CD4-positive, alpha-beta T cell treated with Interferon gamma for 1 hour (primary cell): ENCODE data around the gene INPP5J.
"Not testable (repeated sequence)": the region's sequence is repeated elsewhere in the genome, so short reads cannot be mapped to it uniquely, and the experiment has no call there.

Experiments used
- DNase-seq: peaks from one replicate; pipeline ENCODE4 v3.0.0-alpha.2; 2020

INPP5J gene

DNA sequence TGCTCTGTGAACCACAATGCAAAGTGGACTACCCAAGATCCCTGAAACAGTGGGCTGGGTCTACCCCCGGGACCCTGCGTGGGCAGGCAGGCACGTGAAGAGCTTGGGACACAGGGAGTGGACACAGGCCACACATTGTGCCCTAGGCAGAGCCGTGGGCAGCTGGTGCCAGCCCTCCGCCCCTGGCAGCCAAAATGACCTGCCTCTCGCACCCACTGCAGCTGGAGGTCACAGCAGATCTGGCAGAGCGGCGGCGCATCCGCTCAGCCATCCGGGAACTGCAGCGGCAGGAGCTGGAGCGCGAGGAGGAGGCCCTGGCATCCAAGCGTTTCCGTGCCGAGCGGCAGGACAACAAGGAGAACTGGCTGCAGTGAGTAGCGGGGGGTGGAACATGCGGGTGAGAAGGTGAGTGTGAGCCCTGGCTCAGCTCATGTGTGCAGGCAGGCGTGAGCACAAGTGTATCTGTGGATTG, 35.0 kb upstream of the INPP5J start:
- no peak for DNase-seq

GRCh38 chr22:31088233-31088986, 34.4 kb upstream of the INPP5J start:
- DNase-seq = no peak

- peak; percentile 45 for DNase-seq
These were observed 33.3 kb upstream of the INPP5J start for GRCh38 chr22:31089160-31090100.

- no peak for DNase-seq
These were observed 32.3 kb upstream of the INPP5J start for GRCh38 chr22:31090217-31091085.

DNA sequence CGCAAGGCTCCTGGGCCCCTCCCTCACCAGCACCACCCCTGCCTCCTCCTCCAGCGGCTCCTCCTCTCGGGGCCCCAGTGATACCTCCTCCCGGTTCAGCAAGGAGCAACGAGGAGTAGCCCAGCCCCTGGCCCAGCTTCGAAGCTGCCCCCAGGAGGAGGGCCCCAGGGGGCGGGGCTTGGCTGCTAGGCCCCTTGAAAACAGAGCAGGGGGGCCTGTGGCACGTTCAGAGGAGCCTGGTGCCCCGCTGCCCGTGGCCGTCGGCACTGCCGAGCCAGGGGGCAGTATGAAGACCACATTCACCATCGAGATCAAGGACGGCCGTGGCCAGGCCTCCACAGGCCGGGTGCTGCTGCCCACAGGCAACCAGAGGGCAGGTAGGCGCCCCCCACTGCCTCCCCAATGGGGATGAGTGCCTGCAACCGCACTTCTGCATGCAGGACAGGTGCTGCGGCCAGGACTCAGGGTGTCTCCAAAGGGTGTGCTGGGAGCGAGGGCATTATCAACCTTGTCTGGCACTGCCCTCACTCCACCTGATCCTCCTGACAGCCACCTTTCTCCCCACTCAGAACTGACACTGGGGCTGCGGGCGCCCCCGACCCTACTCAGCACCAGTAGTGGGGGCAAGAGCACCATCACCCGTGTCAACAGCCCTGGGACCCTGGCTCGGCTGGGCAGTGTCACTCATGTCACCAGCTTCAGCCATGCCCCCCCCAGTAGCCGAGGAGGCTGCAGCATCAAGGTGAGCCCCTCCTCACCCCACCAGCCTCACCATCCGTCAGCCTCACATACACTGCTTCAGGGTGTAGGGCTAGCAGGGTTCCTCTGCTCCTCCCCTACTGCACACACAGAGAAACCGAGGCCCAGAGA, 31.4 kb upstream of the INPP5J start:
- no peak for DNase-seq

DNA sequence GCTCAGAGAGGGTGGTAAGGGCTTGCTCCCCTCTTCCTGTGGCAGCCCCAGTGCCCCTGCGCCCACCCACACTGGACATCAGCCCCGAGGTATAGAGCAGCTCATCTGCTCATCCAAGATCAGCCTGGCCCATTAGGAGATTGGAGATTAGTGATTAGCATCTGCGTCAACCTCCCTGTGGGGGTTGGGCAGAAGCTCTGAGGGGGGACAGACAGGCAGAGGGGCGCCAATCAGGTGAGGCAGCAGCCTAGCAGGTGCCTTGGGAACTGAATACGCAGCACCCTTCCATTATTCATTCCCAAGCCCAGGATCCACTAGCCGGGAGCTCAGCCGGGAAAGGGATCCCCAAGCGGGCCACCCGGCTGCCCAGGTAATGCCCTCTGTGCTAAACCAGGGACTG, 30.6 kb upstream of the INPP5J start:
- no peak for DNase-seq

DNA sequence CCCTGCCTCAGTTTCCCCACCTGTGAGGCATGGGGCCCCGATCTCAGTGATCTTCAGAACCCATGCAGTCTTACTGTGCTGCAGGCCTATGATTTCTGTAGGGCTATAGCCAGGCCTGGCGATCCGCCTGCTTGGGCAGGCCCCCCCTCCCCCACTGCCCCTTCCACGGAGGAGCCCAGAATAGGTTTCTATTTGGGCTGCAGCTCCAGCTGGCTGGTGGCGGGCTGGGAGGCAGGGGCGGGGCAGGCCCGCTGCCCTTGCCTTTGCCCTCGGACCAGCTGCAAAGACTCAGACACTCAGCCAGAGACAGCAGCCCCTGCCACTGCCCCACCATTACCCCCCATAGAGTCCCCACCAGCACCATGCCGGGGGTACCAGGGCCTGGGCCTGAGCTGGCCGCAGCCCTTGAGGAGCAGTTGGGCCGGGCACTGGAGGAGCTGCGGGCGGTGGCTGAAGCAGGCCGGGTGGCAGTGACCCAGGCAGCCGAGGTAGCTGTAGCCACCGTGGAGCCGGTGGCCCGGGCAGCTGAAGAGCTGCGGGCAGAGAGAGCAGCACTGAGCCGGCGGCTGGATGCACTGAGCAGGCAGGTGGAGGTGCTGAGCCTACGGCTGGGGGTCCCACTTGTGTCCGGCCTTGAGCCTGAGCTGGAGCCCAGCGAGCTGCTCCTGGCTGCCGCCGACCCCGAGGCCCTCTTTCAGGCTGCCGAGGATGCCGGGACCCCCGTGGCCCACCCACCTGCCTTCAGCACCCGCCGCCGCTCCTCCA, 29.5 kb upstream of the INPP5J start:
- no peak for DNase-seq

- DNase-seq = no peak
These were observed 28.7 kb upstream of the INPP5J start for GRCh38 chr22:31094021-31094551.

GRCh38 chr22:31094741-31095140, 28.0 kb upstream of the INPP5J start:
- no peak for DNase-seq

- DNase-seq = no peak
These were observed 27.0 kb upstream of the INPP5J start for GRCh38 chr22:31095637-31096249.

DNA sequence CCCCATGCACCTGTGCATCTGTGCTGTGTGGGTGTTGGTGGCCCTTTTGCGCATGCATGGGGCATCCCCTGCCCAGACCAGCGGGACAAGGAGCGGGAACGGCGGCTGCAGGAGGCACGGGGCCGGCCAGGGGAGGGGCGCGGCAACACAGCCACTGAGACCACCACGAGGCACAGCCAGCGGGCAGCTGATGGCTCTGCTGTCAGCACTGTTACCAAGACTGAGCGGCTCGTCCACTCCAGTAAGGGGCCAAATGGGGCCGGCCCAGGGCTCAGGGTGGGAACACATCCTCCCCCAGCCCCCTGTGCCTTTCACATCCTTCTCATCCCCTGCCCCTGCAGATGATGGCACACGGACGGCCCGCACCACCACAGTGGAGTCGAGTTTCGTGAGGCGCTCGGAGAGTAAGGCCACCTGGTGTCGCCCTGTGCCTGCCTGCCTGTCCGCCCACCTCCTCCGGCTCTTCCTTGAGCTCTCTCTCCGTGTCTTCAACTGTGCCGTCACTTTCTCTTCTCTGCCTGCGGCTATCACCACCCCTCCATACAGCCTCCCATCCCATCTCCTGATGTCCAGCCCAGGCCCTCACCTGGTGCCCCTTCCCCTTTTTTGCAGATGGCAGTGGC, 26.0 kb upstream of the INPP5J start:
- DNase-seq = no peak

GRCh38 chr22:31097539-31097938, 25.2 kb upstream of the INPP5J start:
- not testable (repeated sequence) for DNase-seq

- DNase-seq = no peak
These were observed 24.7 kb upstream of the INPP5J start for GRCh38 chr22:31097941-31098631.

DNA sequence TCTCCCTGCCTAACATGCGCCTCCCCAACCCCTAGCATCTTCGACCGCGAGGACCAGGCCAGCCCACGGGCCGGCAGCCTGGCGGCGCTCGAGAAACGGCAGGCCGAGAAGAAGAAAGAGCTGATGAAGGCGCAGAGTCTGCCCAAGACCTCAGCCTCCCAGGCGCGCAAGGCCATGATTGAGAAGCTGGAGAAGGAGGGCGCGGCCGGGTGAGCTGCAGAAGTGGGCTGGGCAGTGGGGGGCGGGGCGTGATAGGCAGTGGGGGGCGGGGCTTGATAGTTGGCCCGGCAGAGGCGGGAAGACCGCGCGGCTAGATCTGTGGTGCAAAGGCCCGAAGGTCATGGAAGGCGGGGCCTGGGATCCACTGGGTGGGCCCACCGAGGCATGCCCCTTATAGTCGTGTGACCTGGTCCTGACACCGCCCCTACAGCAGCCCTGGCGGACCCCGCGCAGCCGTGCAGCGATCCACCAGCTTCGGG, 24.1 kb upstream of the INPP5J start:
- no peak for DNase-seq

DNA sequence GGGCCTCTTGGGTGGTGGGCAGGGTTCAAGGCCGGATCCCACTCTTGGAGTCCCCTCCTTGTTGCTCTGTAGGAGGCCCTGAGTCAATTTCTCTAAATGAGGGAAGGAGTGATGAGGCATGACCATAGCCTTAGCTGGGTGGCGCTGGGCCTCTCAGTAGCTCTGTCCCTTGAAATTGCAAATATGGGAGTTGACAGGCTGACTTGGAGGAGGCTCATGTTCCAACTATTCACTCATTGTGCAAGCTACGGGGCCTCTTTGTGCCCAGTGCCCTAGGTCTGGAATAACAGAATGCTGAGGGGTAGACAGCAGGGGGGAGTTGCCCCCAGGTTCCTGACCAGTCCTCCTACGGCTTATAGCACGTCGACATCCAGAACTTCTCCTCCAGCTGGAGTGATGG, 23.4 kb upstream of the INPP5J start:
- DNase-seq = no peak

DNA sequence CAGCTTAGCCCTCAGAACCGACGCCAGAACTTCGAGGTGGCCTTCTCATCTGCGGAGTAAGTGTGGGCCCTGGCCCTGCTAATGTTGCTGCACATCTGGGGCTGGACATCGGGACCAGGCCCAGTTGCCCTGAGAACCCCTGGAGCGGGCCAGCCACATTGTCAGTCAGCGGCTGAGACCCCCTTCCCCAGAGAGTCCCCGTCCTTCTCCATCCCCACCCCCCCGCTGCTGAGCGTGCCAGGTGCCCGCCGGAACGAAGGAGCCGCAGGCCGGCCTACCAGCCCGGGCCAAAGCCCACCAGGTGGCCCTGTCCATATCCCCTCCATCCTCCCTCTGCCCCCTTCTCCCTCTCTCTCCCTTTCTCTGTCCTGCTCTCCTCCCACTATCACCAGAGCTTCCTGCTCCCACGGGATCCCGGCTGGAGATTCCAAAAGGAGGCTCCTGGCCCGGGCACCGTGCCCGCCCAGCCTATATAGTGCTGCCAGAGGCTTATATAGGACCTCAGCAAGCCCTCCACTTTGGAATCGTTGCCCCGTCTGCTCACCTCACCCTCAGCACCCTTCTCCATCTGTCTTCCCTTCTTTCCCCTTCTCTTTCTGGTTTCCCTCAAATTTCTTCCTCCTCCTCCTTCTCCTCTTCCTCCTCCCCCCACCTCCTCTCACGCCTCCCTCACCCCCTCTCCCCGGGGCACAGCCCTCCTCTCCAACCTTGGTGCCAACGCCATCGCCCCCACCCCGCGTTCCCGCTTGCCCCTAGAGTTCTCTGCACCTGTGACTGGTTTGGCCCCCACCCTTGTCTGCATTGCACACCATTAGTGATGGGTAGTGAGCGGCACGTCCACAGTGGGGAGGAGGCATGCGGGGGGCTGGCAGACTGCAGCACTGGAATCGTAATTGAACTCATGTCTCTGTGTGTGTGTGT, 22.7 kb upstream of the INPP5J start:
- no peak for DNase-seq

GRCh38 chr22:31100762-31101525, 21.8 kb upstream of the INPP5J start:
- DNase-seq = no peak
